Stimulated activated CD8-positive, alpha-beta memory T cell treated with anti-CD3 and anti-CD28 coated beads, Interleukin-7, amount 100 ng/mL, for 1 hour (primary cell): ENCODE results near the gene CTNNA1.

Experiments used
- DNase-seq, 2 donors: peaks; one replicate each; pipeline ENCODE4 v3.0.0-alpha.2; 2020; ENCODE audit warnings: low read depth in 2 of 2

The CTNNA1 gene

GRCh38 chr5:138964647-138965201 lies 211.5 kb downstream of the CTNNA1 start:
- DNase-seq, result no peak

GRCh38 chr5:138965626-138966025 lies 212.4 kb downstream of the CTNNA1 start:
- DNase-seq, result no peak

DNA sequence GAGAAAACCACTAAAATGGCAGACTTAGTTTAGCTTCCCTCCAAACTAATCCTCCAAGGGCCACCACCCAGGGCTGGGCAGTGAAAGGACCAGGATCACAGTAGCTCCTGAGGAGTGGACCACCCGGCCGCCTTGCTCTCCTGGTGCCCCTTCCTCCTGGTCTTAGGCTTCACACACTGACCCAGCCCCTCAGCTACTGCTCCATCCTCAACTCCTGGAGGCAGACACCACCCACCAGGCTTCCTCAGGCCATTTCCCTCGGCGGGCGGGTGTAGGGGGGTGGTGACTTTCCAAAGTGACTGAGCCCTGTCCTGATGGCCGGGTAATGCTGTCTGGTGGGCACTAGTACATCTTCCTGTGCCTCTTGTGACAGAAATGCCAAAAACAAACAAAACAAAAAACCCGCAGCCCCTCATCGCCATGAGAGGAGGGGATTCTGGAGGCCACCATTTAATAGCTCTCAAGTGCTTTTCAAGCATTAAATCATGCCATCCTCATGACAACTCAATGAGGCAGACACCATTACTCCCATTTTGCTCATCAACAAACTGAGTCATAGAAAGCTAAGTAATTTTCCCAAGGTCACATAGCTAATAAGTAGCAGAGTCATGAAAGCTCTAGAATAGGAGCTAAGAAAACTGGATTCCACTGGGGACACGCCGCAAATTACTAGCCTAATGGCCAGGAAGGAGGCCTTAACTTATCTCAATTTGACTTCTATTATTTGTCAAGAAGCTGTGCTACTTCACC lies 213.2 kb downstream of the CTNNA1 start:
- DNase-seq, result no peak

GRCh38 chr5:138967791-138968448 lies 214.7 kb downstream of the CTNNA1 start:
- no peak for DNase-seq

DNA sequence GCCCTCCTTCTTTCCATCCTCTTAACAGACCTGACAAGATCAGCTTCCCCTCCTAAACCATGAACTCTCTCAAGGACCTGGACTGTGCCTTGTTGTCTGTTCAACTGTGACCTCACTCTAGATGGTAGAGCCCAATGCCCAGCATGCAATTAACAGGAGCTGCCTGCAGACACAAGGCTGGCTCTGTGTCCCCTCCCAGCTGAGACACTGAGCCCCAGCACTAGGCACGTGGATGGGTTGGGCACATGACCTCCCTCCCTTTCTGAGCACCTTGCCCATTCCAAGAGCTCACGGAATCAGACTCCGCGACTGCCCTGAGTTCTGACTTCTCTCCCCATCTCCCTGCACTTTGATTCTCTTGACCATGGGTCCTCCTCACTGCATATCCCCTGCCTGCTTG lies 215.4 kb downstream of the CTNNA1 start:
- no peak for DNase-seq

DNA sequence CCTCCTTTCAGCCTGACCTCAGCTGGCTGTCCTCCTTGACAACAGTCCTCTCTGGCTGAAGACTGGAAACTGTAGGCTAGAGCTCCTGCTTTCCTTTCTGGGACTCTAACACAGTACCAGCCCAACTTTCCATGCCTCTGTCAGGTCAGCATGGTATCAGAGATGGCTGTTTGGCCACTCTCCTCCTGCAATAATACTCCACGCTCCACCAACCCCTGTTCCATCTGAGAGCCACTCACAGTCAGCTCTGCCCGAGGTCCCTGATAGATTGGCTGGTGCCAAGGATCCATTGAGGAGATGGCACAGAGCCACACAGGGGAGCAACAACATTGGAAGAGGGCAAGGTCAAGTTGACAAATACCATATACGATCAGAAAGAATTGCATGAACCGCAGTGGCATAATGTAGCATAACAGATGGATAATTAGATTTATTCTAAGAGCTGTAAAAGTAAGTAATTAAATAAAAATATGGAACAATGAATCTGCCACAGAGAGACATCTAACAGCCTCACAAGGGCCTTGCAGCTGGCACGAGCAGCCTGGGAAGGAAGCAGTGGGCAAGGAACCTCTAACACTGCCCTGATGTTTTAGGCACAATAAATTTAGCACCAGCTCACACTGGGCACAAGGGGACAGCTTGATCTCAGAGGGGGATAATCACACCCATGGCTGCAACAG lies 216.2 kb downstream of the CTNNA1 start:
- DNase-seq, result no peak

DNA sequence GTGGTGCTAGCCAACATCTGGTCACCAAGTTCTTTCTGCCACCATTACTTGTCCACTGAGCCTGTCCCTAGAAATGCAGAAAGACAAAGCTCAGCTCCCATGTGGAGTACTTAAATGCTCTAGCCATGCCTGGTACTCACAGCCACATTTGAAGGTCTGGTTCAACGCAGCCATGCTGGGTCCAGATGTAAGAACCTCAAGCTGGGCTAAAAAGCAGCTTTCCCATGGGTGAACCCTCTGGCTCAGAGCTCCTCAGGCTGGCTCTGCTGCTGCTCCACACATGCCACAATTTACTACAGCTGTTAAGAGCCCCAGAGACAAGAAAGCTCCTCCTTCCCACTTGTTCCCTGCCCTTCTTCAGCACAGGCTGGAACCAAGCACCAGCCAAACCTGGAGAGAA lies 219.0 kb downstream of the CTNNA1 start:
- no peak for DNase-seq

- no peak for DNase-seq
Observed at GRCh38 chr5:138972836-138973235, 219.6 kb downstream of the CTNNA1 start.

- DNase-seq, result no peak
Observed at GRCh38 chr5:138974227-138975063, 221.2 kb downstream of the CTNNA1 start.

DNA sequence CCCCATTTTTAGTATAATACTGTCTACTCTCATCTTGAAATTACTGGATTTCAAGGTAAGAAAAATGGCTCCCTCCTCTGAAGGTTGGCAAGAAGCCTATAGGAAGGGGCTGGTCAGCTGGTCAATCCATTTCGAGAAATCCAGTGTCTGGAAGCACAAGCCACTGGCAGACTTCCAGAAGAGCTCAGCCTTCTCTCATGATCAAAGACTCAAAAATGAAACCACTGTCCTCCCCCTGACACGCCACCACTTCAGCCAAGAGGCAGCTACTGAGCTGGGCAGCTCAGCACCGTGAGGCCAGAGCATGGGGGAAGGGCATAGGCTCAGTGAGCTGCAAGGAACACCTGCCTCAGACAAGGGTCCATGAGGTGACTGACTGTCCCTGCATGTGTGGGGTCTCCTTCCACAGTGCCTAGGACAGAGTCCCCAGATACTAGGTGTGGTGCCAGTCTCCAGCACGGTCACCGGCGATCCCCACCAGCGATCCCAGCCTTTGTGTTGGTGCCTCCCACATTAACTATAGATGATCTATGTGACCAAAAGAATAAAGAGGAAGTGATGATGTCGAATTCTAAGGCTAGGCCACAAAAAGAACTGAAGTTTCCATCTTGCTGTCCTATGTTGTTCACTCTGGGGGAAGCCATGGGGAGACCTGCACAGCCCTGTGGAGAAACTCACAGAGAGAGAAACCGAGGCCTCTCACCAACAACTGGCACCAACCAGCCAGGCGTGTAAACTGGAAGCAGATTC lies 222.0 kb downstream of the CTNNA1 start:
- DNase-seq, result no peak

GRCh38 chr5:138978080-138978479 lies 224.9 kb downstream of the CTNNA1 start:
- no peak for DNase-seq

GRCh38 chr5:138978581-138978980 lies 225.4 kb downstream of the CTNNA1 start:
- no peak for DNase-seq

DNA sequence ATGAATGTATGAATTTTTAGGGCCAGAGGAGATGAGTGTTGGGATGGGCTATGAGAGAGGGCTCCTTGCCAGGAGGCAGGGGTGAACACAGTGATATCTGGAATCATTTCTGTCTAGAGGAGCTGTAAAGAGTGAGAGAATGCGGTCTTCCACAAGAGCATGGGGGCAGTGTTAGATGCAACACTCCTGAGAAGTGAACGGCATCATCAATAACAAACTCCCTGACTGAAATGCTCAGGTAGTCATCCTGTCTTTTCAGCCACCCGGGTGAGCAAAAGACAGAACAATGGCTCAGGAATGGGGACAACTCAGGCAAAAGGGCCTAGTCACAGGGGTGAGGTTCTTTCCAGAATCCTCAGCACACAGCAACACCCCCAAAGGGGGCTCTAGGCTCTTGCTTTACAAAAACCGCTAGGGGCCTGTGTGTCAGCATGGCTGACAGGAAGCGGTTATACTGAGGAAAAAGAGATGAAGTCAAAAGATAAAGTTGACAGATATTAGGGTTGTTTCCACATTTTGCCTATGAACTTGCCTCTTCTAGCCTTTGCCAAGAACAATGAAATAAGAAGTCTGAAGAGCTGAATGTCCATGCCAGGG lies 226.6 kb downstream of the CTNNA1 start:
- DNase-seq, result no peak

- DNase-seq, result no peak
Observed at GRCh38 chr5:138980441-138980840, 227.2 kb downstream of the CTNNA1 start.

- DNase-seq, result no peak
Observed at GRCh38 chr5:138981131-138981530, 227.9 kb downstream of the CTNNA1 start.

- no peak for DNase-seq
Observed at GRCh38 chr5:138981586-138981985, 228.4 kb downstream of the CTNNA1 start.

DNA sequence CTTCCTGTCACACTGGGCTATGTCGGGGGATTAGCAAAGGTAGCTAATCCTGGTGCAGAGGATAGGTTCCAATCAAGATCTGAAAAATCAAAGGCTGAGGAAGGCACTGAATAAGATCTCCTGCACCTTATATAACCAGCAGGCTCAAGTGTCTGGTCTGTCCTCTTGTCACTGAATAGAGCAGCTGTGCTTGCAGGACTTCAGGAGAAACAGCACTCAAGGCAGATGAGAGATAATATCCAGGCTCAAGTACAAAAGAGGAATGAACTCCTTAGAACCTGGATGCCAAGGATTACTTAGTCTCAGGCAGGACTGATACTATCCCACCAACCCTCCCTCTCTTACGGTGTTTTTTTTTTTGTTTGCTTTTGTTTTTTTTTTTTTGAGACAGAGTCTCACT lies 230.8 kb downstream of the CTNNA1 start:
- no peak for DNase-seq
